ENCODE measurements around the gene ATP8A2. TPM values are rescaled to one million over a fixed set of nuclear protein-coding genes. Genes with fewer than 3 reads are reported as not detected.

Gene ATP8A2
- total and polyA plus RNA-seq, 4 donors: 0.01 to 0.08 (median 0.05) TPM; not detected in 1

GRCh38 chr13:25881136-25881926 lies 509.6 kb downstream of the ATP8A2 start:
- 61% methylated on average over 3 of the region's 3 CpGs for WGBS
- Histone ChIP-seq H3K4me3 (ENCODE audit: low read depth in 1 of 3, low read length in 3 of 3) (no peak overlapping the region), H3K9me3 (ENCODE audit: control insufficient read depth in 4 of 4, low read length in 3 of 4) (no peaks in the 10 kb centered on the region), H3K27me3 (ENCODE audit: control insufficient read depth in 4 of 4, insufficient read depth in 4 of 4, low read length in 3 of 4) (peaks cover 0 to 9% (median 5%) of the 10 kb centered on the region in 4 donors), H3K27ac (ENCODE audit: low read depth in 1 of 2, low read length in 2 of 2) (no peak overlapping the region), H3K36me3 (ENCODE audit: control insufficient read depth in 4 of 4, insufficient read depth in 3 of 4, low read depth in 1 of 4, low read length in 3 of 4) (no peaks in the 10 kb centered on the region), H3K4me1 (ENCODE audit: control insufficient read depth in 4 of 4, insufficient read depth in 4 of 4, low read length in 3 of 4) (no peaks in the 10 kb centered on the region), H3K9ac (ENCODE audit: low read depth in 1 of 2, low read length in 2 of 2) (no peak overlapping the region)
- DNase-seq (ENCODE audit: low spot score): no peak
- no peak for TF ChIP-seq EGR1 (IDR thresholded peaks at IDR 0.05; ENCODE audit: low read depth in 2 of 2)

- no peak overlapping the region for H3K4me3 ChIP-seq (ENCODE audit: low read depth in 1 of 3, low read length in 3 of 3)
- no peak overlapping the region for H3K27ac ChIP-seq (ENCODE audit: low read depth in 1 of 2, low read length in 2 of 2)
- no peaks in the 10 kb centered on the region for H3K36me3 ChIP-seq (ENCODE audit: control insufficient read depth in 4 of 4, insufficient read depth in 3 of 4, low read depth in 1 of 4, low read length in 3 of 4)
- H3K27me3 ChIP-seq (ENCODE audit: control insufficient read depth in 4 of 4, insufficient read depth in 4 of 4, low read length in 3 of 4): peaks cover 0 to 9% (median 5%) of the 10 kb centered on the region in 4 donors
- TF ChIP-seq FOXA2 (IDR thresholded peaks at IDR 0.05) (no peak), HNF4G (IDR thresholded peaks at IDR 0.05) (no peak), FOXA1 (IDR thresholded peaks at IDR 0.05) (no peak), ZBTB33 (IDR thresholded peaks at IDR 0.05) (no peak), EGR1 (IDR thresholded peaks at IDR 0.05; ENCODE audit: low read depth in 2 of 2) (no peak), ATF3 (IDR thresholded peaks at IDR 0.05) (no peak), RAD21 (IDR thresholded peaks at IDR 0.05) (no peak), HNF4A (conservative IDR thresholded peaks at IDR 0.05) (no peak), MAX (IDR thresholded peaks at IDR 0.05) (no peak)
- DNase-seq (ENCODE audit: low spot score): no peak
- 23% methylated on average over 12 of the region's 12 CpGs for WGBS
- no peaks in the 10 kb centered on the region for H3K4me1 ChIP-seq (ENCODE audit: control insufficient read depth in 4 of 4, insufficient read depth in 4 of 4, low read length in 3 of 4)
- no peaks in the 10 kb centered on the region for H3K9me3 ChIP-seq (ENCODE audit: control insufficient read depth in 4 of 4, low read length in 3 of 4)
- no peak overlapping the region for H3K9ac ChIP-seq (ENCODE audit: low read depth in 1 of 2, low read length in 2 of 2)
Observed at GRCh38 chr13:25881971-25882451, 510.2 kb downstream of the ATP8A2 start.

- Histone ChIP-seq H3K9ac (ENCODE audit: low read depth in 1 of 2, low read length in 2 of 2) (no peak overlapping the region), H3K27me3 (ENCODE audit: control insufficient read depth in 4 of 4, insufficient read depth in 4 of 4, low read length in 3 of 4) (peaks cover 0 to 9% (median 2%) of the 10 kb centered on the region in 4 donors), H3K9me3 (ENCODE audit: control insufficient read depth in 4 of 4, low read length in 3 of 4) (no peaks in the 10 kb centered on the region), H3K36me3 (ENCODE audit: control insufficient read depth in 4 of 4, insufficient read depth in 3 of 4, low read depth in 1 of 4, low read length in 3 of 4) (no peaks in the 10 kb centered on the region), H3K27ac (ENCODE audit: low read depth in 1 of 2, low read length in 2 of 2) (no peak overlapping the region), H3K4me1 (ENCODE audit: control insufficient read depth in 4 of 4, insufficient read depth in 4 of 4, low read length in 3 of 4) (no peaks in the 10 kb centered on the region), H3K4me3 (ENCODE audit: low read depth in 1 of 3, low read length in 3 of 3) (no peak overlapping the region)
- no peak for DNase-seq (ENCODE audit: low spot score)
- no peak for TF ChIP-seq ATF3 (IDR thresholded peaks at IDR 0.05)
- no peak for TF ChIP-seq HNF4A (conservative IDR thresholded peaks at IDR 0.05)
- no peak for TF ChIP-seq RXRA (IDR thresholded peaks at IDR 0.05)
- TF ChIP-seq TAF1 (conservative IDR thresholded peaks at IDR 0.05): no peak
- TF ChIP-seq FOXA1 (IDR thresholded peaks at IDR 0.05): no peak
- TF ChIP-seq CTCF (IDR thresholded peaks at IDR 0.05; ENCODE audit: low read depth, low read length, missing input control): no peak
- 73% methylated on average over 8 of the region's 8 CpGs for WGBS
Observed at GRCh38 chr13:25882466-25883357, 510.9 kb downstream of the ATP8A2 start.

All from liver (tissue), 9 donors.